K562 (cell line): ENCODE data around the gene TMCO4. TPM values are rescaled to one million over a fixed set of nuclear protein-coding genes. Genes with fewer than 3 reads are reported as not detected.
A peak's percentile ranks its signal among the peaks of the same experiment; 100 is the strongest.

ENCODE experiments used
- C11orf30 ChIP-seq: fragments of 450-650 bp; IDR thresholded peaks from 2 replicates; pipeline ENCODE4 v1.6.1; 2016; ENCODE audit warnings: low read depth, mild to moderate bottlenecking
- CTBP1 ChIP-seq: fragments of 450-650 bp; IDR thresholded peaks from 2 replicates; pipeline ENCODE4 v1.6.1; 2016; ENCODE audit warnings: borderline replicate concordance
- DDX20 ChIP-seq: fragments of 450-650 bp; IDR thresholded peaks from 2 replicates; pipeline ENCODE4 v1.6.1; 2016; ENCODE audit warnings: missing genetic modification characterization, low read depth, mild to moderate bottlenecking, missing compliant biosample characterization, moderate library complexity
- FIP1L1 ChIP-seq: fragments of 200-400 bp; formaldehyde crosslinking; IDR thresholded peaks from 2 replicates; pipeline ENCODE4 v1.6.1; 2018; ENCODE audit warnings: mild to moderate bottlenecking, low read depth, low read length; ENCODE audit not compliant: poor library complexity, severe bottlenecking
- HDAC1 ChIP-seq, 2 experiments: fragments of 450-650 bp; IDR thresholded peaks; 2 replicates each; pipeline ENCODE4 v1.6.1; 2016 to 2017; ENCODE audit warnings: inconsistent platforms in 1 of 2, mild to moderate bottlenecking in 1 of 2, moderate library complexity in 1 of 2
- HNRNPL ChIP-seq: fragments of 200-400 bp; formaldehyde crosslinking; IDR thresholded peaks from 2 replicates; pipeline ENCODE4 v1.6.1; 2017; ENCODE audit warnings: low read depth, mild to moderate bottlenecking, low read length
- JUNB ChIP-seq: fragments of 450-650 bp; formaldehyde crosslinking; conservative IDR thresholded peaks from 2 replicates; pipeline ENCODE4 v1.4.0; 2020; ENCODE audit warnings: mild to moderate bottlenecking
- SRSF3 ChIP-seq: fragments of 200-400 bp; formaldehyde crosslinking; IDR thresholded peaks from 2 replicates; pipeline ENCODE4 v1.6.1; 2016; ENCODE audit warnings: mild to moderate bottlenecking, low read length, moderate library complexity; ENCODE audit not compliant: insufficient read depth
- STAT5A ChIP-seq: IDR thresholded peaks from 2 replicates; pipeline ENCODE4 v1.6.1; 2012; ENCODE audit warnings: low read length, inconsistent platforms, borderline replicate concordance
- ZNF239 ChIP-seq: fragments of 250-450 bp; sonication (Bioruptor Pico); IDR thresholded peaks from 2 replicates; pipeline ENCODE4 v1.4.0; 2020; ENCODE audit warnings: mild to moderate bottlenecking
- polyA plus RNA-seq, 8 experiments: library from polyadenylated mRNA; depleted of rRNA in 4 of 8; stranded (reverse) in 5 of 8; unstranded in 3 of 8; fragments of >200 nt; fragmentation: Nextera tagmentation in 2 of 8; fragmentation: Illumina TruSeq in 1 of 8; extraction: Ambion mirVana in 2 of 8; extraction: Trizol in 1 of 8; gene quantifications; 2 replicates each; pipeline versions ENCODE4 v1.2.1 to v1.2.3, GENCODE V29; 2011 to 2014; ENCODE audit warnings: inconsistent platforms in 1 of 8, missing spikeins in 1 of 8
- total RNA-seq, 7 experiments: library from RNA; depleted of rRNA in 6 of 7; stranded (reverse); fragments of >200 nt in 6 of 7; fragmentation: Illumina TruSeq in 2 of 7; extraction: Trizol in 2 of 7; gene quantifications; 2 replicates each; pipeline versions ENCODE4 v1.2.1 to v1.2.3, GENCODE V29; 2011 to 2021; ENCODE audit warnings: low replicate concordance in 1 of 7
- TF ChIP-seq, protein P1 (sequence below), 3 experiments: fragments of 200-800 bp in 1 of 3; fragments of 250-450 bp in 1 of 3; fragments of 450-650 bp in 1 of 3; sonication (Bioruptor Pico) in 1 of 3; sonication (Bioruptor generic) in 1 of 3; formaldehyde crosslinking in 1 of 3; IDR thresholded peaks; 2 replicates each; pipeline versions ENCODE4 v1.6.1 to v1.8.0; 2016 to 2022; ENCODE audit warnings: mild to moderate bottlenecking in 2 of 3, missing genetic modification characterization in 2 of 3, missing compliant biosample characterization in 1 of 3, moderate library complexity in 1 of 3
- TF ChIP-seq, protein P2 (sequence below), 2 experiments: fragments of 250-450 bp in 1 of 2; fragments of 450-650 bp in 1 of 2; sonication (Bioruptor Pico) in 1 of 2; IDR thresholded peaks; 2 replicates each; pipeline versions ENCODE4 v1.6.1 to v1.8.0; 2016 to 2021; ENCODE audit warnings: mild to moderate bottlenecking in 2 of 2, moderate library complexity in 2 of 2, missing compliant biosample characterization in 1 of 2, missing genetic modification characterization in 1 of 2
- TF ChIP-seq, protein P3 (sequence below), 2 experiments: IDR thresholded peaks; 2 replicates each; pipeline ENCODE4 v1.6.1; 2012; ENCODE audit warnings: improper control_type of control experiment in 2 of 2, low read depth in 2 of 2, low read length in 2 of 2, borderline replicate concordance in 1 of 2

The TMCO4 gene
- total and polyA plus RNA-seq, 9 of the 15 experiments (the other 6 are each of a cell fraction or from before 2014, with no cell fraction given) = 0.06 to 2.1 (median 1.2) TPM

DNA sequence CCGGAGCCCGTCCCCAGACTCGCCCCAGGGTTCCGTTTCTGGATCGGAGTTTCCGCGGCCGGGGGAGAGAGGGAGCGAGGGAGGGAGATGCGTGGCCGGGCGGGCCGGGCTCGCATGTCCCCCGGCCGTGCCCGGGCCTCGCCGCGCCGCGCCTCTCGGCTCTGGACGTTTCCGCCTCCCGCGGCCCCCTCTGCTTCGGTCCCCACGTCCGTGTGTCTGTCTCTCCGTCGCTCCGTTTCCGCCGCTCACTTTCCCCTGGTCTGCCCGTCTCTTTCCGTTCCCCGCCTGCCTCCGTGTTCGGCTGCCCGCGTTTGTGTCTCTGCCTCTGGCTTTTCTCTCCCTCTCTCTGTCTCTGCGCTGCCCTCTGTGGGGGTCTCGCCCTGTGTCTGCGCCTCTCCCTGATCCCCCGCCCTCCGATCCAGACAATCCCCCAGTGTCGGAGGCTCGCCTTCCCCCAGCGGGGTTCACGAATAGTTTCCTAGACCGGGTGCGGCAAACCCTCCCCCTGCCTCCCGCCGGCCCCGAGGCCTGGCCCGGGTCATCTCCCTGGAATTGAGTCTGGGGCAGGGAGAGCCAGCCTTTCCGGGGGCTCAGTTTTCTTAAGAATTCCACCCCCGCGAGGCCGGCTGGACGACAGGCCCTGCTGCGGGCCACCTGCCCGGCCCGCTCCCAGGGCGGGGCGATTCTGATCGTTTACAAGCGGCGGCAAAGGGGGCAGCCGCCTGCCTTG lies 154.9 kb downstream of the TMCO4 start (continued):
- TF ChIP-seq, protein P1, sequence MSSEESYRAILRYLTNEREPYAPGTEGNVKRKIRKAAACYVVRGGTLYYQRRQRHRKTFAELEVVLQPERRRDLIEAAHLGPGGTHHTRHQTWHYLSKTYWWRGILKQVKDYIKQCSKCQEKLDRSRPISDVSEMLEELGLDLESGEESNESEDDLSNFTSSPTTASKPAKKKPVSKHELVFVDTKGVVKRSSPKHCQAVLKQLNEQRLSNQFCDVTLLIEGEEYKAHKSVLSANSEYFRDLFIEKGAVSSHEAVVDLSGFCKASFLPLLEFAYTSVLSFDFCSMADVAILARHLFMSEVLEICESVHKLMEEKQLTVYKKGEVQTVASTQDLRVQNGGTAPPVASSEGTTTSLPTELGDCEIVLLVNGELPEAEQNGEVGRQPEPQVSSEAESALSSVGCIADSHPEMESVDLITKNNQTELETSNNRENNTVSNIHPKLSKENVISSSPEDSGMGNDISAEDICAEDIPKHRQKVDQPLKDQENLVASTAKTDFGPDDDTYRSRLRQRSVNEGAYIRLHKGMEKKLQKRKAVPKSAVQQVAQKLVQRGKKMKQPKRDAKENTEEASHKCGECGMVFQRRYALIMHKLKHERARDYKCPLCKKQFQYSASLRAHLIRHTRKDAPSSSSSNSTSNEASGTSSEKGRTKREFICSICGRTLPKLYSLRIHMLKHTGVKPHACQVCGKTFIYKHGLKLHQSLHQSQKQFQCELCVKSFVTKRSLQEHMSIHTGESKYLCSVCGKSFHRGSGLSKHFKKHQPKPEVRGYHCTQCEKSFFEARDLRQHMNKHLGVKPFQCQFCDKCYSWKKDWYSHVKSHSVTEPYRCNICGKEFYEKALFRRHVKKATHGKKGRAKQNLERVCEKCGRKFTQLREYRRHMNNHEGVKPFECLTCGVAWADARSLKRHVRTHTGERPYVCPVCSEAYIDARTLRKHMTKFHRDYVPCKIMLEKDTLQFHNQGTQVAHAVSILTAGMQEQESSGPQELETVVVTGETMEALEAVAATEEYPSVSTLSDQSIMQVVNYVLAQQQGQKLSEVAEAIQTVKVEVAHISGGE (CRISPR knock-in tag; IDR thresholded peaks at IDR 0.05) = peak in 1 of 3 experiments; percentile 43; a peak in 1 of 6 replicates
- TF ChIP-seq CTBP1 = peak; percentile 8; the same call in 1 of the 2 replicates
- no peak for TF ChIP-seq C11orf30
- no peak for TF ChIP-seq JUNB
- TF ChIP-seq HDAC1 (IDR thresholded peaks at IDR 0.05) = 0 out of 4 replicates have a peak, but pooled peaks of 1 of the 2 experiments have one; percentile 16
- TF ChIP-seq, protein P2, sequence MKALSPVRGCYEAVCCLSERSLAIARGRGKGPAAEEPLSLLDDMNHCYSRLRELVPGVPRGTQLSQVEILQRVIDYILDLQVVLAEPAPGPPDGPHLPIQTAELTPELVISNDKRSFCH (CRISPR knock-in tag; IDR thresholded peaks at IDR 0.05) = no peak
- TF ChIP-seq, protein P2 (tag; IDR thresholded peaks at IDR 0.05) = no peak
- no peak for TF ChIP-seq STAT5A
- peak; percentile 12 for TF ChIP-seq FIP1L1
- no peak for TF ChIP-seq HNRNPL
- no peak for TF ChIP-seq DDX20 (tag)
- TF ChIP-seq SRSF3 = no peak
- TF ChIP-seq ZNF239 (CRISPR knock-in tag) = no peak
- TF ChIP-seq, protein P3, sequence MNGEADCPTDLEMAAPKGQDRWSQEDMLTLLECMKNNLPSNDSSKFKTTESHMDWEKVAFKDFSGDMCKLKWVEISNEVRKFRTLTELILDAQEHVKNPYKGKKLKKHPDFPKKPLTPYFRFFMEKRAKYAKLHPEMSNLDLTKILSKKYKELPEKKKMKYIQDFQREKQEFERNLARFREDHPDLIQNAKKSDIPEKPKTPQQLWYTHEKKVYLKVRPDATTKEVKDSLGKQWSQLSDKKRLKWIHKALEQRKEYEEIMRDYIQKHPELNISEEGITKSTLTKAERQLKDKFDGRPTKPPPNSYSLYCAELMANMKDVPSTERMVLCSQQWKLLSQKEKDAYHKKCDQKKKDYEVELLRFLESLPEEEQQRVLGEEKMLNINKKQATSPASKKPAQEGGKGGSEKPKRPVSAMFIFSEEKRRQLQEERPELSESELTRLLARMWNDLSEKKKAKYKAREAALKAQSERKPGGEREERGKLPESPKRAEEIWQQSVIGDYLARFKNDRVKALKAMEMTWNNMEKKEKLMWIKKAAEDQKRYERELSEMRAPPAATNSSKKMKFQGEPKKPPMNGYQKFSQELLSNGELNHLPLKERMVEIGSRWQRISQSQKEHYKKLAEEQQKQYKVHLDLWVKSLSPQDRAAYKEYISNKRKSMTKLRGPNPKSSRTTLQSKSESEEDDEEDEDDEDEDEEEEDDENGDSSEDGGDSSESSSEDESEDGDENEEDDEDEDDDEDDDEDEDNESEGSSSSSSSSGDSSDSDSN (IDR thresholded peaks at IDR 0.05; ENCODE audit: borderline replicate concordance in 1 of 2, low read depth in 2 of 2, low read length in 2 of 2) = 0 out of 4 replicates have a peak, but pooled peaks of 1 of the 2 experiments have one; percentile 3
